ENCODE measurements around the gene PAX5.

The PAX5 gene

DNA sequence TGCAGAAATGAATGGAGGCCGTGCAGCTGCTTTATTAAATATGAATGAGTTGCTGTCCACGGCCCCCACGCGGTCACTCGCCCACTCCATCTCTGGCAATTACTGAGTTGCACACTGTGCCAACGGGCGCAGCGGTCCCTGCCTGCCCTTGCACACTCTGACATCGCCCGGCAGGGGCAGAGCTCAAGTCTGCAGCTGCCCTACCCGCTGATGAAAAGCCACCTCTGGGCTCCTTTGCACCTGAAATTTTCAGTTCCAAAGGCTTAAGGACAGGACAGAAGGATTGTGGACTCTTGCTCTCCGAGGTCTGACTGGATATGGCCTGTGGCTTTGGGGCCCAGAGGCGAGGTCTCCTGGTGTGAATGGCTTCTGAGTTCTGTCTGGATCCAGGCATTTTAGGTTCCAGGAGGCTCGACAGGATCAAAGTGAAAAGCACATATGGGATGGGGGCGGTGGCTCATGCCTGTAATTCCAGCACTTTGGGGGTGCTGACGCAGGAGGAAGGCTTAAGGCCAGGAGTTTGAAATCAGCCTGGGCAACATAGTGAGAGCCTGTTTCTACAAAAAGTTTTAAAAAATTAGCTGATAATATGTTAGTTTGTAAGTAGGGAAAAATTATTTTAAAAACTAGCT, 201.8 kb downstream of the PAX5 start:
- no peak overlapping the region for H3K27ac ChIP-seq
- TF ChIP-seq ZFX (IDR thresholded peaks at IDR 0.05) = no peak
- TF ChIP-seq, protein P1, sequence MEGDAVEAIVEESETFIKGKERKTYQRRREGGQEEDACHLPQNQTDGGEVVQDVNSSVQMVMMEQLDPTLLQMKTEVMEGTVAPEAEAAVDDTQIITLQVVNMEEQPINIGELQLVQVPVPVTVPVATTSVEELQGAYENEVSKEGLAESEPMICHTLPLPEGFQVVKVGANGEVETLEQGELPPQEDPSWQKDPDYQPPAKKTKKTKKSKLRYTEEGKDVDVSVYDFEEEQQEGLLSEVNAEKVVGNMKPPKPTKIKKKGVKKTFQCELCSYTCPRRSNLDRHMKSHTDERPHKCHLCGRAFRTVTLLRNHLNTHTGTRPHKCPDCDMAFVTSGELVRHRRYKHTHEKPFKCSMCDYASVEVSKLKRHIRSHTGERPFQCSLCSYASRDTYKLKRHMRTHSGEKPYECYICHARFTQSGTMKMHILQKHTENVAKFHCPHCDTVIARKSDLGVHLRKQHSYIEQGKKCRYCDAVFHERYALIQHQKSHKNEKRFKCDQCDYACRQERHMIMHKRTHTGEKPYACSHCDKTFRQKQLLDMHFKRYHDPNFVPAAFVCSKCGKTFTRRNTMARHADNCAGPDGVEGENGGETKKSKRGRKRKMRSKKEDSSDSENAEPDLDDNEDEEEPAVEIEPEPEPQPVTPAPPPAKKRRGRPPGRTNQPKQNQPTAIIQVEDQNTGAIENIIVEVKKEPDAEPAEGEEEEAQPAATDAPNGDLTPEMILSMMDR (conservative IDR thresholded peaks at IDR 0.05) = no peak

DNA sequence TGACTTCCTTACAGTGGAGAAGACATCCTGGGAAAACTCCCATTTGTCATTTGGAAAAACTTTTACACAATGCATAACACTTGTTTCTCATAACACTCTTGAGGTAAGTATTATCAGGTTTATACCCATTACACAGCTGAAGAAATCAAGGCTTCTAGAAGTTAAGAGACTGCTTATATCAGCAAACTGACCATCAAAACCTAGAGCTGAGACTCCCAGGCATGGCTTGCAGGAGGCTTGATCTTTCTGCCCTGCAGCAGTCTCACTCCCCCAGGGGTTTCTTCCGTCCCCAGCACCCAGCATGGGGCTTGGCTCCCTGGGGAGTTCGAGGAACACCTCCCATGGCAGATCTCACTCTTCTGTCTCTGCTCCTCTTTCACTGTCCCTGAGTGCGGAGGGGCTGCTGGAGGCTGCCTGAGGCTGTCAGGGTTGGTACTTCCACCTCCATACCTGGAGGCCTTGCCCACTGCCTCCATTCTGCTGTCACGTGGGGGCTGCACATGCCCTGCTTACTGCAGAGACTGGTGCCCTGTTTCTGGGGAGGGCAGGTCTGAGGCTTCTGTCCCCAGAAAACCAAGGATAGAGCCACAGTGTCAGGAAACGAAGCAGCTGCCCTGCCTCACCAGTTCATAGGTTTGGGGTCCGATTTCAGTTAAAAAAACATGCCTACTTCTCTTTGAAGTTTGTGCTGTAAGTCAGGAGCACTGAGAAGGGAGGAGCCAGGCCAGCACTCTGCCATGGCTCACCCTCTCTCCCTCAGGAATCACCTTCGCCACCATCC, 202.5 kb downstream of the PAX5 start:
- no peak for TF ChIP-seq ZFX (IDR thresholded peaks at IDR 0.05)
- TF ChIP-seq, protein P1 (conservative IDR thresholded peaks at IDR 0.05) = no peak

DNA sequence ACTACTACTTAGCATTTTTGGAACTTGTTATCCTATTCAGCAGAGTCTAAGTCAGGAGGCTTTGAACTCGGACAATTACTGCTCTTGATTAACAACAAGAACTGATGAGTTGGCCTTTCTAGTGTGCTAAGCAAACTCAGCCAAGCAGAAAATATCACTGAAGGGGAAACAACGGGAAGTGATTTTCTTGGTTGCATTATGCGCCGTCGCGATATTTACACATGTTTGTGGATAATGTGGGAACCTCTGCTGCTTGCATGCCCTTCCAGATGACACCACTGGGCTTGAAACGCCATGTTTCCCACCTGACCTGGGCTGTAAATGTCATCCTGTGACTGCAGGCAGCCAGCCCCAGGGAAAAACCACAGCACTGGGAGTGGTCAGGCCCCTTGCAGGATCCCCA, 205.5 kb downstream of the PAX5 start:
- no peak overlapping the region for H3K27ac ChIP-seq
- TF ChIP-seq ZFX (IDR thresholded peaks at IDR 0.05) = no peak
- TF ChIP-seq, protein P1 (conservative IDR thresholded peaks at IDR 0.05) = no peak

More for the DNA sequence above, 202.5 kb downstream of the PAX5 start:
- H3K27ac ChIP-seq = no peak overlapping the region

DNA sequence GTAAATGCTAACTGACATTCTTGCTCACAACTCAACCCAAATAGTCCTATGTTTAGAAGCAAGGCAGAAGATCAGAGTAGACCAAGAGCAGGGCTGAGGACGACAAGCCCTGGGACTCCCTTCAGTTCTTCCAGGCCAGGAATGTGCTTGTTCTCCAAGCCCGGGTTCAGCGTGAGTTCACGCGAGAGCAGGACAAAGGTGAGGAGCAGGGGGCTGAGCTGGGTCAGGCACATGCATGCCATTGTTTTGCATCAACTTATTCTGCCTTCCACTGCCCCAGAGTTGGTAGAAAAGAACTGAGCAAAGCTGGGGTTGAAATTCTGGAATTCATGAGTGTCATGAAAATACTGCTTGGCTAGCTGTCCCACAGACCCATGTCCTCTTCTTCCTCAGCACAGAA, 206.5 kb downstream of the PAX5 start:
- TF ChIP-seq, protein P1 (conservative IDR thresholded peaks at IDR 0.05) = no peak
- no peak for TF ChIP-seq ZFX (IDR thresholded peaks at IDR 0.05)
- H3K27ac ChIP-seq = no peak overlapping the region

DNA sequence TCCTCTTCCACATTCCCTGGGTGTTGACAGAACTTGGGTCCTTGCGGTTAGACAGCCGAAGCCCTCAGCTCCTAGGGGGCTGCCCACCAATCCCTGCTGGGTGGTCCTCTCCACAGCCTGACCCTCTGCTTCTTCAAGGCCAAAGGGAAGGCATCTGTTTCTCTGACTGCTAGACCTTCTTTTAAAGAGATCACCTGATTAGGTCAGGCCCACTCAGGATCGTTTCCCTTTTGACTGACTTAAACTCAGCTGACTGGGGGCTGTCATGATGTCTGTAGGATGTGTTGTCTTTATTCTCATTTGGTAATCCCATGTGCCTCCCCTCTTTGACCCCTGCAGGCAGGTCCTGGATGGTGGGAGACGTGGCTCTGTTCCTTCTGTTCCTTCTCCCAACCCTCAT, 207.5 kb downstream of the PAX5 start:
- H3K27ac ChIP-seq = no peak overlapping the region
- TF ChIP-seq ZFX (IDR thresholded peaks at IDR 0.05) = no peak
- TF ChIP-seq, protein P1 (conservative IDR thresholded peaks at IDR 0.05) = no peak

DNA sequence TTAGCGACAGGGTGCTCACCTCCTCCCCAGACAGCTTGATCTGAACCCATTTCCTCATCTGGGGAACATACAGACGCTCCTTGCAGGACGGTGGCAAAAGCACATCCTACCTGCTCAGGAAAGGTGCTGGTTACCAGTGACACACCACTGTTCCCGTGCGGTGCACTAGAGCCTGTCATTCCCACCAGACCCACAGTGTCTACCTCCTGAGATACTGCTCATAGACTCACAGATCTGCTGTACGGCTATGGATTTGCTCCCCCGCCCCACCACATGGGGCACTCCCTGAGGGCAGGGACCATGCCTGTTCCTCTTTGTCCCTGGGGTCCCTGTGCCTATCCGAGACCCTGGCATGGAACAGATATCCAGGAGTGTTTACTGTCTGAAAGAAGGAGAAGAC, 208.9 kb downstream of the PAX5 start:
- H3K27ac ChIP-seq = no peak overlapping the region
- TF ChIP-seq ZFX (IDR thresholded peaks at IDR 0.05) = no peak
- TF ChIP-seq, protein P1 (conservative IDR thresholded peaks at IDR 0.05) = no peak

DNA sequence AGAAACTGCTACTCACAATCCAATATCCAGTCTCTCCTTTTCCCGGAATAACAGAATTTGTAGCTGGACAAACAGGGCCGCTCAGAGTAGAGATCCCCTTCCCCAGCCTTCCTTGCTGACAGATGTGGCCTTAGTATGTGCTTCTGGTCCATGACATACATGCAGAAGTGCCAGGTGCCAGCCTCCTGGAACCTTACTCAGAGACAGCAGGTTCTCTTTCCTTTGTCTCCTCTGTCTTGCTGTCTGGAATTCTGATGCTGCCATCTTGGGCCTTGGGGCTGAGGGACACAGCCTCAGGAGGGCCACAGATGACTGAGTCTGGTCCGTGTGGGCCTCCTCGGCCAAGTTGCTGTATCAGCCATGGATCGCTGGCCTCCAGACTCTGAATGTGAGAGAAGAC, 210.1 kb downstream of the PAX5 start:
- no peak for TF ChIP-seq ZFX (IDR thresholded peaks at IDR 0.05)
- TF ChIP-seq, protein P1 (conservative IDR thresholded peaks at IDR 0.05) = no peak
- no peak overlapping the region for H3K27ac ChIP-seq
